ENCODE data around the gene LIFR. TPM values are rescaled to one million over a fixed set of nuclear protein-coding genes. Genes with fewer than 3 reads are reported as not detected.

Gene LIFR, protein sequence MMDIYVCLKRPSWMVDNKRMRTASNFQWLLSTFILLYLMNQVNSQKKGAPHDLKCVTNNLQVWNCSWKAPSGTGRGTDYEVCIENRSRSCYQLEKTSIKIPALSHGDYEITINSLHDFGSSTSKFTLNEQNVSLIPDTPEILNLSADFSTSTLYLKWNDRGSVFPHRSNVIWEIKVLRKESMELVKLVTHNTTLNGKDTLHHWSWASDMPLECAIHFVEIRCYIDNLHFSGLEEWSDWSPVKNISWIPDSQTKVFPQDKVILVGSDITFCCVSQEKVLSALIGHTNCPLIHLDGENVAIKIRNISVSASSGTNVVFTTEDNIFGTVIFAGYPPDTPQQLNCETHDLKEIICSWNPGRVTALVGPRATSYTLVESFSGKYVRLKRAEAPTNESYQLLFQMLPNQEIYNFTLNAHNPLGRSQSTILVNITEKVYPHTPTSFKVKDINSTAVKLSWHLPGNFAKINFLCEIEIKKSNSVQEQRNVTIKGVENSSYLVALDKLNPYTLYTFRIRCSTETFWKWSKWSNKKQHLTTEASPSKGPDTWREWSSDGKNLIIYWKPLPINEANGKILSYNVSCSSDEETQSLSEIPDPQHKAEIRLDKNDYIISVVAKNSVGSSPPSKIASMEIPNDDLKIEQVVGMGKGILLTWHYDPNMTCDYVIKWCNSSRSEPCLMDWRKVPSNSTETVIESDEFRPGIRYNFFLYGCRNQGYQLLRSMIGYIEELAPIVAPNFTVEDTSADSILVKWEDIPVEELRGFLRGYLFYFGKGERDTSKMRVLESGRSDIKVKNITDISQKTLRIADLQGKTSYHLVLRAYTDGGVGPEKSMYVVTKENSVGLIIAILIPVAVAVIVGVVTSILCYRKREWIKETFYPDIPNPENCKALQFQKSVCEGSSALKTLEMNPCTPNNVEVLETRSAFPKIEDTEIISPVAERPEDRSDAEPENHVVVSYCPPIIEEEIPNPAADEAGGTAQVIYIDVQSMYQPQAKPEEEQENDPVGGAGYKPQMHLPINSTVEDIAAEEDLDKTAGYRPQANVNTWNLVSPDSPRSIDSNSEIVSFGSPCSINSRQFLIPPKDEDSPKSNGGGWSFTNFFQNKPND
- total RNA-seq: 136 TPM

GRCh38 chr5:38556599-38557307 lies at the start of gene LIFR:
LIFR (minus strand) TSS chr5:38556646; CDS start chr5:38530647, 25,999 bp downstream.

Small RNA genes within 50 kb of the gene (small RNA-seq; reads per million reads assigned to genes)
- gene AC091839.1 (ENCODE audit: low replicate concordance) (not detected), gene MIR3650 (ENCODE audit: low replicate concordance) (not detected)

Data from metanephros (tissue), 2 donors.